Measurements from ENCODE around the gene RAB40B. TPM values are rescaled to one million over a fixed set of nuclear protein-coding genes. Genes with fewer than 3 reads are reported as not detected.

RAB40B gene
- total and polyA plus RNA-seq, 12 donors: 4.1 to 33.3 (median 14.0) TPM

GRCh38 chr17:82640036-82640435 lies 58.5 kb downstream of the RAB40B start:
- intact Hi-C loops (cut with DNase I): loop anchor here in 1 of 2 donors (10.0 kb wide), 1 partner anchor 115 kb away; the partner anchor contains the start of gene TBCD

GRCh38 chr17:82639628-82640027 lies 58.9 kb downstream of the RAB40B start:
- DNase-seq: no peak
- intact Hi-C loops (cut with DNase I): loop anchor here in 1 of 2 donors (10.0 kb wide), 1 partner anchor 115 kb away; the partner anchor contains the start of gene TBCD
- Histone ChIP-seq H3K9me3 (replicated peaks in 1 of 3) (no peaks in the 10 kb centered on the region), H3K4me3 (no peak overlapping the region), H3K4me1 (replicated peaks in 1 of 2) (no peaks in the 10 kb centered on the region), H3K27me3 (no peaks in the 10 kb centered on the region), H3K27ac (no peak overlapping the region), H3K36me3 (replicated peaks in 1 of 2) (peaks cover 0 to 46% of the 10 kb centered on the region in 2 donors)
- TF ChIP-seq, protein P1, sequence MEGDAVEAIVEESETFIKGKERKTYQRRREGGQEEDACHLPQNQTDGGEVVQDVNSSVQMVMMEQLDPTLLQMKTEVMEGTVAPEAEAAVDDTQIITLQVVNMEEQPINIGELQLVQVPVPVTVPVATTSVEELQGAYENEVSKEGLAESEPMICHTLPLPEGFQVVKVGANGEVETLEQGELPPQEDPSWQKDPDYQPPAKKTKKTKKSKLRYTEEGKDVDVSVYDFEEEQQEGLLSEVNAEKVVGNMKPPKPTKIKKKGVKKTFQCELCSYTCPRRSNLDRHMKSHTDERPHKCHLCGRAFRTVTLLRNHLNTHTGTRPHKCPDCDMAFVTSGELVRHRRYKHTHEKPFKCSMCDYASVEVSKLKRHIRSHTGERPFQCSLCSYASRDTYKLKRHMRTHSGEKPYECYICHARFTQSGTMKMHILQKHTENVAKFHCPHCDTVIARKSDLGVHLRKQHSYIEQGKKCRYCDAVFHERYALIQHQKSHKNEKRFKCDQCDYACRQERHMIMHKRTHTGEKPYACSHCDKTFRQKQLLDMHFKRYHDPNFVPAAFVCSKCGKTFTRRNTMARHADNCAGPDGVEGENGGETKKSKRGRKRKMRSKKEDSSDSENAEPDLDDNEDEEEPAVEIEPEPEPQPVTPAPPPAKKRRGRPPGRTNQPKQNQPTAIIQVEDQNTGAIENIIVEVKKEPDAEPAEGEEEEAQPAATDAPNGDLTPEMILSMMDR (IDR thresholded peaks at IDR 0.05): no peak
- no peak for TF ChIP-seq POLR2A (IDR thresholded peaks at IDR 0.05)
- WGBS, 4 donors: 76 to 88% (median 87%) methylated on average over 8 to 14 of the region's 14 CpGs

More at GRCh38 chr17:82640036-82640435, 58.5 kb downstream of the RAB40B start:
- WGBS, 4 donors: 80 to 100% (median 90%) methylated on average over 4 to 5 of the region's 5 CpGs
- H3K4me3 ChIP-seq: no peak overlapping the region
- TF ChIP-seq POLR2A (IDR thresholded peaks at IDR 0.05): no peak
- TF ChIP-seq, protein P1 (IDR thresholded peaks at IDR 0.05): no peak
- peaks cover 0 to 46% of the 10 kb centered on the region in 2 donors for H3K36me3 ChIP-seq (replicated peaks in 1 of 2)
- no peak overlapping the region for H3K27ac ChIP-seq
- no peak for DNase-seq
- no peaks in the 10 kb centered on the region for H3K27me3 ChIP-seq
- no peaks in the 10 kb centered on the region for H3K4me1 ChIP-seq (replicated peaks in 1 of 2)
- no peaks in the 10 kb centered on the region for H3K9me3 ChIP-seq (replicated peaks in 1 of 3)

- 71 to 84% (median 79%) methylated on average over 4 to 5 of the region's 5 CpGs for WGBS, 4 donors
- H3K4me1 ChIP-seq (replicated peaks in 1 of 2): peaks cover 0 to 1% of the 10 kb centered on the region in 2 donors
Observed at GRCh38 chr17:82638183-82638773, 60.2 kb downstream of the RAB40B start.

More at GRCh38 chr17:82638183-82638773, 60.2 kb downstream of the RAB40B start:
- peaks cover 0 to 34% of the 10 kb centered on the region in 2 donors for H3K36me3 ChIP-seq (replicated peaks in 1 of 2)
- H3K27ac ChIP-seq: no peak overlapping the region
- H3K27me3 ChIP-seq: no peaks in the 10 kb centered on the region
- intact Hi-C loops (cut with DNase I): no loop called here
- no peak overlapping the region for H3K4me3 ChIP-seq
- no peak for TF ChIP-seq POLR2A (IDR thresholded peaks at IDR 0.05)
- TF ChIP-seq, protein P1 (IDR thresholded peaks at IDR 0.05): no peak
- no peak for DNase-seq
- H3K9me3 ChIP-seq (replicated peaks in 1 of 3): no peaks in the 10 kb centered on the region
